SK-N-SH (cell line): ENCODE results near the gene ANKRD11. TPM values are rescaled to one million over a fixed set of nuclear protein-coding genes. Genes with fewer than 3 reads are reported as not detected.

ENCODE experiments used
- CTCF ChIA-PET: fragments of 300-600, 350-600 bp; formaldehyde crosslinking; extraction: SDS; loops from one replicate; lab custom pipeline; 2021; lab: Yijun Ruan, JAX
- POLR2A ChIA-PET: fragments of 350-600 bp; sonication (Branson Sonifier 250); formaldehyde crosslinking; extraction: SDS; loops from one replicate; lab custom pipeline; 2020; ENCODE audit warnings: antibody characterized with exemption, inconsistent platforms; lab: Yijun Ruan, JAX
- DNase-seq: peaks from one replicate; pipeline ENCODE4 v3.0.0; 2012
- H2AFZ ChIP-seq: fragments of 200-600 bp; sonication (generic); 2 replicates; pipeline ENCODE4 v1.8.1; 2016; ENCODE audit warnings: antibody characterized with exemption, mild to moderate bottlenecking, low read depth
- H3F3A ChIP-seq: fragments of 200-600 bp; sonication (generic); replicated peaks from 2 replicates; pipeline ENCODE3; 2016; ENCODE audit warnings: antibody characterized with exemption, mild to moderate bottlenecking; ENCODE audit not compliant: insufficient read depth
- H3K27ac ChIP-seq, 2 experiments: fragments of 200-500 bp in 1 of 2; fragments of 200-600 bp in 1 of 2; sonication (Bioruptor generic) in 1 of 2; sonication (generic), shearing (Covaris generic) in 1 of 2; 2 replicates each; pipeline versions ENCODE4 v1.5.1 to v1.6.1; 2014 to 2016; ENCODE audit warnings: low read depth in 2 of 2, inconsistent platforms in 1 of 2, low read length in 1 of 2, mild to moderate bottlenecking in 1 of 2, mixed read lengths in 1 of 2
- H3K27me3 ChIP-seq: fragments of 200-600 bp; sonication (generic), shearing (Covaris generic); 2 replicates; pipeline ENCODE4 v1.6.1; 2016; ENCODE audit warnings: mixed run types; ENCODE audit not compliant: insufficient read depth
- H3K36me3 ChIP-seq, 2 experiments: fragments of 200-500 bp in 1 of 2; fragments of 200-600 bp in 1 of 2; sonication (Bioruptor generic) in 1 of 2; sonication (generic) in 1 of 2; replicated peaks in 1 of 2; 2 replicates each; pipeline versions ENCODE3 to v1.5.1; 2014 to 2016; ENCODE audit warnings: low read length in 1 of 2, mild to moderate bottlenecking in 1 of 2; ENCODE audit not compliant: insufficient read depth in 2 of 2, control insufficient read depth in 1 of 2
- H3K4me1 ChIP-seq, 2 experiments: fragments of 200-500 bp in 1 of 2; fragments of 200-600 bp in 1 of 2; sonication (Bioruptor generic) in 1 of 2; sonication (generic), shearing (Covaris generic) in 1 of 2; 2 replicates each; pipeline versions ENCODE4 v1.5.1 to v1.6.1; 2014 to 2016; ENCODE audit warnings: low read depth in 1 of 2, low read length in 1 of 2, mixed run types in 1 of 2; ENCODE audit not compliant: insufficient read depth in 2 of 2, control insufficient read depth in 1 of 2
- H3K4me2 ChIP-seq: fragments of 200-600 bp; sonication (generic), shearing (Covaris generic); 2 replicates; pipeline ENCODE4 v1.6.1; 2017; ENCODE audit warnings: mixed run types
- H3K4me3 ChIP-seq, 2 experiments: fragments of 200-500 bp in 1 of 2; fragments of 200-600 bp in 1 of 2; sonication (Bioruptor generic) in 1 of 2; sonication (generic), shearing (Covaris generic) in 1 of 2; 2 replicates each; pipeline versions ENCODE4 v1.5.1 to v1.8.1; 2014 to 2016; ENCODE audit warnings: low read depth in 2 of 2, inconsistent platforms in 1 of 2, low read length in 1 of 2, mild to moderate bottlenecking in 1 of 2, mixed read lengths in 1 of 2, moderate library complexity in 1 of 2
- H3K79me2 ChIP-seq: fragments of 200-600 bp; sonication (generic); 2 replicates; pipeline ENCODE4 v1.8.1; 2017; ENCODE audit warnings: mild to moderate bottlenecking; ENCODE audit not compliant: insufficient read depth
- H3K9ac ChIP-seq: fragments of 200-600 bp; sonication (generic); 2 replicates; pipeline ENCODE4 v1.6.1; 2017; ENCODE audit warnings: mixed run types
- H3K9me2 ChIP-seq: fragments of 200-600 bp; sonication (generic); 2 replicates; pipeline ENCODE4 v1.6.1; 2017; ENCODE audit warnings: mixed run types
- H3K9me3 ChIP-seq: fragments of 200-600 bp; sonication (generic); 2 replicates; pipeline ENCODE4 v1.6.1; 2017; ENCODE audit warnings: mixed run types, mild to moderate bottlenecking, moderate library complexity
- H4K20me1 ChIP-seq: fragments of 200-600 bp; sonication (generic); 2 replicates; pipeline ENCODE4 v1.6.1; 2017; ENCODE audit warnings: mild to moderate bottlenecking, mixed run types; ENCODE audit not compliant: insufficient read depth
- ELF1 ChIP-seq: IDR thresholded peaks from 2 replicates; pipeline ENCODE4 v1.4.0; 2012
- EP300 ChIP-seq, 2 experiments: IDR thresholded peaks; 2 replicates each; pipeline versions ENCODE4 v1.4.0 to v1.6.1; 2012; ENCODE audit warnings: borderline replicate concordance in 1 of 2, low read depth in 1 of 2, low read length in 1 of 2
- FOXJ3 ChIP-seq: sonication (generic); formaldehyde crosslinking; IDR thresholded peaks from 2 replicates; pipeline ENCODE4 v1.5.1; 2020; ENCODE audit warnings: mild to moderate bottlenecking, missing genetic modification reagents
- GATA2 ChIP-seq: sonication (generic); formaldehyde crosslinking; IDR thresholded peaks from 2 replicates; pipeline ENCODE4 v1.5.0; 2020; ENCODE audit warnings: mild to moderate bottlenecking, missing genetic modification reagents
- IRF3 ChIP-seq: fragments of 150-350 bp; IDR thresholded peaks from 2 replicates; pipeline ENCODE4 v1.6.1; 2016; ENCODE audit warnings: mild to moderate bottlenecking, low read depth, low read length
- JUND ChIP-seq: IDR thresholded peaks from 2 replicates; pipeline ENCODE4 v1.4.0; 2012
- MAX ChIP-seq: IDR thresholded peaks from 2 replicates; pipeline ENCODE4 v1.4.0; 2012; ENCODE audit warnings: low read depth
- MEF2A ChIP-seq: IDR thresholded peaks from 2 replicates; pipeline ENCODE4 v1.4.0; 2012; ENCODE audit warnings: low read depth, borderline replicate concordance
- MXI1 ChIP-seq: IDR thresholded peaks from 2 replicates; pipeline ENCODE4 v1.6.1; 2012; ENCODE audit warnings: mild to moderate bottlenecking, low read depth, low read length, improper control_type of control experiment
- NFIC ChIP-seq: IDR thresholded peaks from 2 replicates; pipeline ENCODE4 v1.4.0; 2012; ENCODE audit warnings: borderline replicate concordance
- NRF1 ChIP-seq: IDR thresholded peaks from 2 replicates; pipeline ENCODE4 v1.6.1; 2012; ENCODE audit warnings: low read depth, mild to moderate bottlenecking, low read length
- PBX3 ChIP-seq: IDR thresholded peaks from 2 replicates; pipeline ENCODE4; 2012
- POLR2AphosphoS5 ChIP-seq: IDR thresholded peaks from 2 replicates; pipeline ENCODE4 v1.6.1; 2012; ENCODE audit warnings: low read depth, low read length
- RAD21 ChIP-seq: IDR thresholded peaks from 2 replicates; pipeline ENCODE4 v1.6.1; 2012; ENCODE audit warnings: mild to moderate bottlenecking, low read length
- RCOR1 ChIP-seq: fragments of 150-350 bp; IDR thresholded peaks from 2 replicates; pipeline ENCODE4 v1.6.1; 2017; ENCODE audit warnings: antibody characterized with exemption, low read length
- REST ChIP-seq: IDR thresholded peaks from 2 replicates; pipeline ENCODE4 v1.6.1; 2012; ENCODE audit warnings: mild to moderate bottlenecking, low read depth, low read length, moderate library complexity
- RFX5 ChIP-seq: IDR thresholded peaks from 2 replicates; pipeline ENCODE4 v1.6.1; 2012; ENCODE audit warnings: mild to moderate bottlenecking, improper control_type of control experiment, low read length
- RXRA ChIP-seq: IDR thresholded peaks from 2 replicates; pipeline ENCODE4 v1.4.0; 2012; ENCODE audit warnings: low read depth, mild to moderate bottlenecking, borderline replicate concordance
- SIN3A ChIP-seq: IDR thresholded peaks from 2 replicates; pipeline ENCODE4 v1.6.1; 2012; ENCODE audit warnings: low read depth, mild to moderate bottlenecking, low read length, moderate library complexity, borderline replicate concordance
- SMC3 ChIP-seq: IDR thresholded peaks from 2 replicates; pipeline ENCODE4 v1.6.1; 2012; ENCODE audit warnings: low read depth, low read length, improper control_type of control experiment
- TCF12 ChIP-seq: IDR thresholded peaks from 2 replicates; pipeline ENCODE4 v1.4.0; 2012
- TEAD4 ChIP-seq: IDR thresholded peaks from 2 replicates; pipeline ENCODE4 v1.4.0; 2012; ENCODE audit warnings: mild to moderate bottlenecking, borderline replicate concordance; ENCODE audit not compliant: insufficient read depth
- USF1 ChIP-seq: IDR thresholded peaks from 2 replicates; pipeline ENCODE4 v1.4.0; 2012; ENCODE audit warnings: low read depth, borderline replicate concordance
- YY1 ChIP-seq: IDR thresholded peaks from 2 replicates; pipeline ENCODE4 v1.4.0; 2012; ENCODE audit warnings: low read depth, mild to moderate bottlenecking
- ZBTB33 ChIP-seq: IDR thresholded peaks from 2 replicates; pipeline ENCODE4 v1.4.0; 2012; ENCODE audit warnings: low read depth, borderline replicate concordance
- WGBS: methylation state at CpG from one replicate; pipeline ENCODE4 v1.1.6; 2017; ENCODE audit warnings: low lambda C conversion rate; 5-methylcytosine and 5-hydroxymethylcytosine counted together
- polyA plus RNA-seq, 3 experiments: library from polyadenylated mRNA; depleted of rRNA; stranded (reverse); fragments of >200 nt; gene quantifications; 2 replicates each; pipeline ENCODE4 v1.2.3, GENCODE V29; 2012

ANKRD11 gene
- polyA plus RNA-seq, 1 of the 3 experiments (the other 2 are of a cell fraction) = 50.2 TPM

- 0 out of 2 replicates have a peak, but pooled peaks cover 8% of the 10 kb centered on the region for H3K79me2 ChIP-seq
- peaks cover 9% of the 10 kb centered on the region for H3F3A ChIP-seq
- peak overlapping the region; percentile 98 for H3K4me2 ChIP-seq
- H3K4me1 ChIP-seq = no peaks in the 10 kb centered on the region
- peak overlapping the region; percentile 84 for H2AFZ ChIP-seq
- H3K27me3 ChIP-seq = no peaks in the 10 kb centered on the region
- peak; percentile 87 for DNase-seq
- peak overlapping the region; percentile 80 for H3K9ac ChIP-seq
- ChIA-PET POLR2A (interaction anchor here (0.7 kb wide), 1 partner anchor 15 kb away, joined by 3 read pairs; no protein-coding TSS in a partner anchor), CTCF (interaction anchor here (0.8 to 2.0 kb wide), 8 partner anchors 11 to 423 kb away, joined by 3 to 9 read pairs (median 4); partner anchors contain the start of gene ZNF778)
- H3K27ac ChIP-seq = peak overlapping the region; percentile 89 to 94
- H3K36me3 ChIP-seq = no peaks in the 10 kb centered on the region
- H3K9me3 ChIP-seq = no peaks in the 10 kb centered on the region
- H3K9me2 ChIP-seq = no peaks in the 10 kb centered on the region
- peak overlapping the region; percentile 66 to 87 for H3K4me3 ChIP-seq
- H4K20me1 ChIP-seq = no peaks in the 10 kb centered on the region
- 4% methylated on average over 23 of the region's 39 CpGs for WGBS
- TF ChIP-seq MEF2A (no peak), USF1 (no peak), GATA2 (CRISPR knock-in tag) (no peak), IRF3 (no peak), RCOR1 (no peak), TEAD4 (no peak), NRF1 (no peak), SMC3 (no peak), ELF1 (peak; percentile 86), EP300 (IDR thresholded peaks at IDR 0.05; ENCODE audit: borderline replicate concordance in 1 of 2, low read depth in 1 of 2, low read length in 1 of 2) (no peak), SIN3A (no peak), ZBTB33 (no peak), NFIC (no peak; the same call in 1 of the 2 replicates), RFX5 (no peak), MXI1 (peak; percentile 30; the same call in 1 of the 2 replicates), TCF12 (no peak), YY1 (no peak), RAD21 (no peak), MAX (peak; percentile 49; the same call in 1 of the 2 replicates), REST (no peak), RXRA (no peak), POLR2AphosphoS5 (peak; percentile 78), JUND (no peak), FOXJ3 (CRISPR knock-in tag) (no peak), PBX3 (no peak)
Measured at GRCh38 chr16:89241187-89242007, 249.0 kb downstream of the ANKRD11 start.
